Mammary epithelial cell (primary cell): ENCODE data around the gene SCAPER.

ENCODE experiments used
- CTCF ChIP-seq, 2 donors: IDR thresholded peaks in 1 of 2; conservative IDR thresholded peaks in 1 of 2; 2 replicates each; pipeline ENCODE4 v1.5.1; 2011 to 2012; ENCODE audit warnings: inconsistent platforms in 2 of 2, low read length in 2 of 2, mild to moderate bottlenecking in 2 of 2, control low read depth in 1 of 2, low read depth in 1 of 2; ENCODE audit not compliant: insufficient read depth in 1 of 2; ENCODE audit errors: extremely low read depth in 1 of 2
- EZH2 ChIP-seq: IDR thresholded peaks from 2 replicates; pipeline ENCODE4 v1.6.1; 2012; ENCODE audit warnings: low read length, inconsistent platforms, borderline replicate concordance

- TF ChIP-seq EZH2 (no peak), CTCF (conservative IDR thresholded peaks at IDR 0.05 in 1 of 2, IDR thresholded peaks at IDR 0.05 in 1 of 2; ENCODE audit: extremely low read depth in 1 of 2, insufficient read depth in 1 of 2, low read depth in 1 of 2, low read length in 2 of 2) (no peak)
Measured at GRCh38 chr15:76575679-76576078, 329.5 kb downstream of the SCAPER start.
